Erythroblast (primary cell): ENCODE results near the gene PIEZO2.

Experiments used
- GATA1 ChIP-seq: IDR thresholded peaks from 2 replicates; pipeline ENCODE4 v1.6.1; 2011; ENCODE audit warnings: low read depth, mild to moderate bottlenecking, control low read depth, low read length, moderate library complexity
- POLR2A ChIP-seq: IDR thresholded peaks from 2 replicates; pipeline ENCODE4 v1.6.1; 2011; ENCODE audit warnings: mild to moderate bottlenecking, low read length

GRCh38 chr18:10705786-10706185 lies 443.6 kb downstream of the PIEZO2 start:
- TF ChIP-seq POLR2A (no peak), GATA1 (no peak)
